GM18511 (cell line): ENCODE results near the gene UBAC2.
"Not testable (repeated sequence)": the region's sequence is repeated elsewhere in the genome, so short reads cannot be mapped to it uniquely, and the experiment has no call there.

ENCODE experiments used
- ATAC-seq: cut with Tn5 transposase; IDR thresholded peaks from one replicate; pipeline ENCODE4 v1.9.1; 2021; ENCODE audit warnings: mild to moderate bottlenecking, moderate library complexity; ENCODE audit not compliant: unreplicated experiment

The UBAC2 gene

GRCh38 chr13:99231721-99232120 is 31.1 kb downstream of the UBAC2 start:
- ATAC-seq = peak; percentile 30

DNA sequence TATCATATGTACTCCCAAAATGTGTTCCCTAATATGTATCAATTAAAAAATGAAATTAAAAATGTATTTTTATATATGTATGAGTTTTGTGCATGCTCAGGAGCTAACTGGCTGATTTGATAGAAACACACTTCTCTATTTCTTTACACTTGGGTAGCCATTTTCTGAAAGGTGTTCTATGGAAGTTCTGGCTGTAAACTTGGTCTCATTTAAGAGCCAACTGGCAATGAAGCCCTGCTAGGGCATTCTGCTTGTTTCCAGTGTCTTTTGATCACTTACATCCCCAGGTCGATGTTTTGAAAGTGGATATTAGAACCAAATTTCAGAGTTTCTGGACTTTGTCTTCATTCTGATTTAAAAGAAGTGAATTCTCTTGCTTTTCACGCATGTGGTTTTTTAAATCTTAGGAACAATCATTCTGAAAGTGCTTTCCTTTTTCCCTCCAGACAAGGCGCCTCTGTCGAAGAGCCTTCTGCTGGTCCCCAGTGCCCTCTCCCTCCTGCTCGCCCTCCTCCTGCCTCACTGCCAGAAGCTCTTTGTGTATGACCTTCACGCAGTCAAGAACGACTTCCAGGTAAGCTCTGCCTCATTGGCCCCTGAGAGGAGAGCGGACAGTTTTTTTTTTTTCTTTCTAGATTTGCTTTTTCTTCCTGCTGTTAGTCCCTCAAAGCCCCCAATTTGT is 37.5 kb downstream of the UBAC2 start:
- peak; percentile 86 for ATAC-seq

- no peak for ATAC-seq
Observed at GRCh38 chr13:99246100-99246499, 45.4 kb downstream of the UBAC2 start.

DNA sequence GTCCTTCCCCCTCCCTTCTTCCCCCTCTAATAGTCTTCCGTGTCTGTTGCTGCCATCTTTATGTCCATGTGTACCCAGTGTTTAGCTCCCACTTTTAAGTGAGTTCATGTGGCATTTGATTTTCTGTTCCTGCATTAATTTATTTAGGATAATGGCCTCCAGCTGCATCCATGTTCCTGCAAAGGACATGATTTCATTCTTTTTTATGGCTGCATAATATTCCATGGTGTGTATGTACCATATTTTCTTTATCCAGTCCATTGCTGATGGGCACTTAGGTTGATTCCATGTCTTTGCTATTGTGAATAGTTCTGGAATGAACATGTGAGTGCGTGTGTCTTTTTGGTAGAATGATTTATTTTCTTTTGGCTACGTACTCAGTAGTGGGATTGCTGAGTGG is 48.5 kb downstream of the UBAC2 start:
- not testable (repeated sequence) for ATAC-seq

- not testable (repeated sequence) for ATAC-seq
Observed at GRCh38 chr13:99249606-99250005, 49.0 kb downstream of the UBAC2 start.

- ATAC-seq = no peak
Observed at GRCh38 chr13:99250982-99251825, 50.5 kb downstream of the UBAC2 start.

DNA sequence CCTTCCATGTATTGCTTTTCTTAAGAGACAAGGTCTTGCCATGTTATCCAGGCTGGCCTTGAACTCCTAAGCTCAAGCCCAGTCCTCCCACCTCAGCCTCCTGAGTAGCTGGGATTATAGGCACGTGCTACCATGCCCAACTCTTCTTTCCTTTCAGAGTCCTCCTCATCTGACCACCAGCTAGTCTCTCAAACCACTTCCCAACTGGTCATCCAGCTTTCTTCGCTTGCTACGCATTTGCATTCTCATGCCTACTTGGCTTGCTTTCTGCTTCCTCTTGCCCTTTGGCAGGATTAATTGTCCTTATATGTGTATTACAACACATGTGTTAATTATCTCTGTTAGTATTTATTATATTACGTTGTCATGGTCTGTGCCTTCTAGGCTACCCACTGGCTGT is 51.3 kb downstream of the UBAC2 start:
- no peak for ATAC-seq

GRCh38 chr13:99254830-99255229 is 54.2 kb downstream of the UBAC2 start:
- no peak for ATAC-seq

- no peak for ATAC-seq
Observed at GRCh38 chr13:99255271-99255670, 54.6 kb downstream of the UBAC2 start.

DNA sequence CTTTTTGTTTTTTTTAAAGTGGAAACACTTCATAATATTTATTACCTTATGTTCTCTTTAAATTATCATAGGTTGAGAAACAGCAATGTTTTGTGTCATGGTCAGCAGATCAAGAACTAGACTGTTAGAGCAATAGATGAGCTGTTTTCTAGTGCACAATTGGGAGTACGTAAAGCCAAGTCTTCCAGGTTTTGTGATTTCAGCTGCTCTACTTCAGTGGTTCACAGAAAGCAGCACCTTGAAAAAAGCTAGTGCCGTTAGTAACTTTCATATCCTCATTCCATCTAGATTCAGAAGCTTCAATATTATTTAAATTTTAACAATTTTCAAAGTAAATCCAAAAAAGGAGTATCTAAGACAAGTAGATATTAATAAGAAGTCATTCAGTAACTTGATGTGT is 55.6 kb downstream of the UBAC2 start:
- no peak for ATAC-seq

DNA sequence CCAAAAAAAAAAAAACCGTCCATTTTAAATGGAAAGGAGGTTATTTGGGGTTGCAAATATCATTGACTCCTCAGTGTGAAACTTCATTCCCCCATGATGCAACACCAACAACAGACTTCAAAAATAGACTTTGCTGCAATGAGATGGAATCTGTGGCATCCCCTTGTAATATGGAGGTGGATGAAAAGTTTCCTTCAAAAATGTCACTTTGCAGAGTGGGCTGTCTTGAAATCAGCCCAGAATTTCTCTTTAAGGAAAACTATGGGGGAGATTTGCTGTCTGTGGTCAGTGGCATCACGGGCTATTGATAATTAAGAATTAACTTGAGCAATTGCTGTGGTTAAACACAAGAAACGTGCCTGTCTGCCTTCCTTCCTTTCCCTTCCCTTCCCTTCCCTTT is 56.1 kb downstream of the UBAC2 start:
- no peak for ATAC-seq

- ATAC-seq = no peak
Observed at GRCh38 chr13:99257291-99257690, 56.6 kb downstream of the UBAC2 start.

GRCh38 chr13:99258210-99258860 is 57.7 kb downstream of the UBAC2 start, which contains the start of gene GPR18:
Gene GPR18, minus strand, starts transcription at chr13:99258379. Its CDS starts 2,507 bp downstream, at chr13:99255872.
- ATAC-seq = peak; percentile 89

DNA sequence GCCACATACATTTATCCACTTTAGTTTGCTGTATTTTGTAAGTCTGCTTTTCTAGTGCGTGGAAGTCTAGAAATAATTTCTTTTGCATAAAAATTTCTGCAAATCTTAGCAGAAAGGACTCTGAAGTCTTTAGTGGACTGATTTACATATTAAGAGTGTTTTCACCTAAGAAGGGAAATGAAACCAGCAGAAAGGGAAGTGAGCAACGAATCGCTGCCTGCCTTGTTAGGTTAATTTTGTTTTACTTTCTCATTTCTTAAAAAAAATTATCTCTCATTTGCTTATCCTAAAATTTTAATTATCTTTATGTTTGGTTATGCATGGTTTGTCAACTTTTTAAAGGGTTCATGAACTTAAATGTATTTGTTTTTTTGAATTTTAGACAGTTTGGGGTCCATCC is 58.3 kb downstream of the UBAC2 start:
- ATAC-seq = peak; percentile 74

- no peak for ATAC-seq
Observed at GRCh38 chr13:99260216-99260615, 59.6 kb downstream of the UBAC2 start.

DNA sequence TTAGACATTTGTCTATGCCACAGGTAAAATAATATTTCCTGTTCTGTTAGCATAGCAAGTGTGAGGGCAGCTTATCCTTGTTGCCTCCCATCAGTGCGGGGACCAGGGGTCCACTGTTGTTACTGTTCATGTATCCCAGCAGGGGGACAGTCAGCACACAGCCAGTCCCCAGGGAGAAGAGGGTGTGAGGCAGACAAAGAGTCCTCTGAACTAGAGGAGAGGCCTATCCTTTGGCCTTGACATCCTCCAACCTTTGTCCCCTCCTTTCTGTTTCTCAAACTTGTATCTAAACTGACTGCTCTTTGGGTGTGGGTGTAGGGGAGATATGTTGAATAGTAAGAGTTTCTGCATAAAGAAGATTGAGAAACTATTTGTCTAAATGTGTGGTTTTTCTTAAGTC is 60.4 kb downstream of the UBAC2 start:
- no peak for ATAC-seq

GRCh38 chr13:99263126-99263785 is 62.6 kb downstream of the UBAC2 start:
- no peak for ATAC-seq

DNA sequence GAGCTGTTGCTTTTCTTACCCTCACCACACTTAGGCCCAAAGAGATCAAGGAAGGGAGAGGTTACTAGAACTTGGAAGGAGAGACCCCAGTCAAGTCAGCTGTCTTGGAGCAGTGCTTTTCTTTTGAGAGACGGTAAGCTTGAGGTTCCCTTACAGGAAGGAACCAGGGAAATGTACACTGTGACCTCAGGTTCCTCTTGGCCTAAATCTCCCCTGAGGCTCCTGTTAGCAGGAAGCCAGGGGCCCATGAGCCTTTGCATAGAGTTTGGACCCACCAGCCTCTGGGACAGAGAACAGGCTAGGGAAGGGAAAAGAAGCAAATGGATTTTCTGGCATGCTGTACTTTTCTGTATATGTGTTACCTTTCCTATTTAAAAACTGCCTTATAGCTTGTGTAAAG is 63.4 kb downstream of the UBAC2 start:
- no peak for ATAC-seq

DNA sequence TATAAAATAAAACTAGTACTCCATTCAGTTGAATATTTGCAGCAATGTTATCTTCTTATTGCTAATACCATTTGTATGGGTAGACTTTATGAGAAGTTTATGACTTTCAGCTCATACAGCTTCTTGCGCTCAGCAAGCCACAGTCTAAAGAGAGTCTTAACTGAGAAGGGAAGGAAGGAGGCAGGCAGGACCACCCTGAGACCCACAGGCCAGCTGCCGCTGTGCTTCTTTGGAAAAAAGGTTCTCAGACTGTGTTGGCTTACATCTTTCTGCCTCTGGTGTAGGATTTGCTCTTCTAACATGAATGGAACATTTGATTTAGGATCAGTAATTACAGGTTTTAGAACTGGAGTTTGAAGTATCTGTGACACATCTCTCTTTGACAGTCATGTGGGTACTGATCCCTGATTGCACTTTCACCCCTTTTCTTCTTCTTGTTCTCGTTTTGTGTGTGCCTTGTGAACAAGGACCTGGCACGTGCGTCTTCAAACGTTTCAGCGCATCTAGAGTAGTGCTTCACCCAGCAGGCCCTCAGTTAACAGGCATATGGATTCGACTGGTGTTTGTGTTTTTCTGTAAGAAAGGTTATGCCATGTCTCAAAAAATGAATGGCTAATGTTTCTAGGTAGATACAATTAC is 64.6 kb downstream of the UBAC2 start:
- ATAC-seq = no peak

DNA sequence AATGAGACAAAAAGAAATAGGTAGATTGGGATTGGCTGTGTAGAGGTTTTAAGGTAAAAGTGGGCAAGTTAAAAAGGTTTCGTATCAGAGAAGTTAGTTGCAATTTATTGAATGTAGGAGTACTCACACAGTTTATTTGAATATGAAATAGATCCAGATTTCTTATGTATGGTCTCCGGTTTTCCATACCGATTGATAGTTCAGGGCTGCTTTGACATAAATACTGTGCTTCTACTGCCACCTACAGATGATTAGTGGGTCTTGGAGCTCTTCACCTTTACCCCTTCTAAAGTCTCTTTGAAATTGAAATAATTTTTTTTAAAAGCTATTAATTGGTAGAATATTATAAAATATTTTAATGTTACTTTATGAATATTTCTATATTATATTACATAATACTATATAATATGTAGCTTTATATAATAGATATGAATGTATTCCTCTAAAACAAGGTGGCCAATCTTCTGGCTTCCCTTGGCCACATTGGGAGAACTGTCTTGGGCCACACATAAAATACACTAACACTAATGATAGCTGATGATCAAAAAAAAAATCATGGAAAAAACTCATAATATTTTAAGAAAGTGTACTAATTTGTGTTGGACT is 65.3 kb downstream of the UBAC2 start:
- no peak for ATAC-seq
